ENCODE data around the gene NKX2-2.
"Not testable (repeated sequence)": the region's sequence is repeated elsewhere in the genome, so short reads cannot be mapped to it uniquely, and the experiment has no call there.

Gene NKX2-2

GRCh38 chr20:21508230-21509078, 5.4 kb downstream of the NKX2-2 start:
- DNase-seq: no peak

GRCh38 chr20:21507400-21508229, 6.2 kb downstream of the NKX2-2 start:
- no peak for DNase-seq

- DNase-seq: peak; percentile 75
Observed at GRCh38 chr20:21505810-21506530, 7.9 kb downstream of the NKX2-2 start.

- DNase-seq: peak; percentile 75
Observed at GRCh38 chr20:21505161-21505809, 8.6 kb downstream of the NKX2-2 start.

DNA sequence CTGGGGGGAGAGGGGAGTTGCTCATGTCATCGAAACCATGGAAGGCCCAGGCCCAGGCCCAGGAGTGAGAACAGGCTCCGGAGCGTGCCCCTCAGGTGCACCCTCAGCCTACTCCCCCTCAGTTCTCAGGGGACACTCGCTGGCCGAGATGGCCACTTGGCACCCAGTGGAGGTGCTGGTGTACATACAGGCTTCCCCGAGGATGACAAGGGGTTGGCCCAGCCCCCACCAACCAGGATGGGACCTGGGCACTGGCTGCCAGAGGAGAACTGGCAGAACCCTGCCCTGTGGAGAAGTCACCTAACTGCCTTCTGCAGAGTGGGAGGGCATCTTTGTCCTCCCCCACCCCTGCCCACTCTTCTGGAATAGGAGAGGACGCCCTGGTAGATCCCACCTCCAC, 9.5 kb downstream of the NKX2-2 start:
- no peak for DNase-seq

- no peak for DNase-seq
Observed at GRCh38 chr20:21503345-21503744, 10.5 kb downstream of the NKX2-2 start.

- no peak for DNase-seq
Observed at GRCh38 chr20:21501184-21501583, 12.7 kb downstream of the NKX2-2 start.

DNA sequence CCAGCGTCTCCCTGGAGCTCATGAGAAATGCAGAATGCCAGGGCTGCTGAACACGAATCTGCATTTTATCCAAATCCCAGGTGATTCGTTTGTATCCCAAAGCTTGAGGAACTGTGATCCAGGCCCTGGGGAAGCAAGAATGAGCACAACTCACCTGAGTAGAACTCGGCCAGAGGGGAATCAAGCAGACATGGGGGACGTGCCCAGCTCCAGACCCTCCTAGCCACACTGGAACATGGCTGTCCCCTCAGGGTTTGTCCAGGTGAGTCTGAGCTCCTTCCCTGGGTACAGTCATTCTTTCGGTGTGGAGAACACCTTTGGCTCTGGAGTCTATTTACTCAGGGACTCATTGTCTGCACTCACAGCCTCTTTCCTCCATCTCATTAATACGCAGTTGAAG, 13.3 kb downstream of the NKX2-2 start:
- no peak for DNase-seq

DNA sequence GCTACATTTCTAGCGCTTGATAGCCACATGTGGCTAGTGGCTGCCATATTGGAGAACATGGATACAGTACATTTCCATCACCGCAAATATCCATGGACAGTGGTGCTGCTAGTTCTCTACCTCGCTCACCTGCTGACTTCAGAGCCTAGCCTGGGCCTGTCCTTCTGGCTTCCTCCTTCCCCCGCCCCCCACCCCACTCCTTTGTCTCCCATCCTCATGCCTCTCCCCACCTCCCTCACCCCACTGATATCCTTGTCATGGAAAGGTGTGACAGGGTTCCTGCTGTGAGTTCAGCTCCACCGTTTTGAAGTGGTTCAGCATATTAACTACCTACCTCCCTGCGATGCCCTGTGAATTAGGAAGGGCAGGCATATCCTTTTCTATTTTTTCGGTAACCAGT, 14.2 kb downstream of the NKX2-2 start:
- DNase-seq: no peak

DNA sequence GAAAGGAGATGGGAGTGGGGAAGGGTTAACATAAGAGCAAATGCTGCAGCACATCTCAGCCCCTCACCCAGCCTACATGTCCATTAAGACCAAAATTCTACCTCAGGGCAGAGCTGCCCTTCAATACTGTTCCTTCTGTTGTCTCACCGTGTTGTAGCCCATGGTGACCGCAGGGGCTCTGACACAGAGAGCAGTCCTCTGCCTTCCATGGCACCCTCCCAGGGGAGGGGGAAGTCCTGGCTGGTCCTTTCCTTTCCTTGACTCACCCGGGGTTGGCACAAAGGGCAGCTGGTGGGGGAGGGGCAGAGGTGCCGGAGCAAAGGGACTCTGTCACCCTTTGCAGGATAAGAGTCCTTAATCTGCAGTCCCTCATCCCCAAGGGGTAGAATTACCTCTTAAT, 15.2 kb downstream of the NKX2-2 start:
- no peak for DNase-seq

DNA sequence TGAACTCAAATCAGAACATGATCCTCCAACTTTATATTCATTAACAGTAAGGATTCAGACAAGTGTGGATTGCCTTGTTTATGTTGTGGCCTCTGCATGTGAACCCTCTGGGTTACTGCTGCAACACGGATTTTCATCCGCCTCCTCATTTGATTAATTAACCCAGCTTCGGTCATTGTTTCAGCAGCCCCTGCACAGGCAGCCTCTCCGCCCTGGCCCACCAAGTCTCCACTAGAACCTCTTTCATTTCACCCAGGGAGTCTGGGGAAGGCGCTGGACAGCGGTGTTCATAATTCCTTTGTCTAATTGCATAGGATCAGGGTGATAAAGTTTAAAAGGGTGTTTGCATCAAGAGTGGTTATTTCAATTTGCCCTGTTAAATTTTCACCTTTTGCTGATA, 15.7 kb downstream of the NKX2-2 start:
- DNase-seq: no peak

GRCh38 chr20:21496452-21496851, 17.4 kb downstream of the NKX2-2 start:
- no peak for DNase-seq

GRCh38 chr20:21493049-21493448, 20.8 kb downstream of the NKX2-2 start:
- DNase-seq: no peak

GRCh38 chr20:21490105-21490504, 23.8 kb downstream of the NKX2-2 start:
- no peak for DNase-seq

DNA sequence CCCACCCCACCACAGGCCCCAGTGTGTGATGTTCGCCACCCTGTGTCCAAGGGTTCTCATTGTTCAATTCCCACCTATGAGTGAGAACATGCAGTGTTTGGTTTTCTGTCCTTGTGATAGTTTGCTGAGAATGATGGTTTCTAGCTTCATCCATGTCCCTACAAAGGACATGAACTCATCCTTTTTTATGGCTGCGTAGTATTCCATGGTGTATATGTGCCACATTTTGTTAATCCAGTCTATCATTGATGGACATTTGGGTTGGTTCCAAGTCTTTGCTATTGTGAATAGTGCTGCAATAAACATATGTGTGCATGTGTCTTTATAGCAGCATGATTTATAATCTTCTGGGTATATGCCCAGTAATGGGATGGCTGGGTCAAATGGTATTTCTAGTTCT, 33.7 kb downstream of the NKX2-2 start:
- not testable (repeated sequence) for DNase-seq

DNA sequence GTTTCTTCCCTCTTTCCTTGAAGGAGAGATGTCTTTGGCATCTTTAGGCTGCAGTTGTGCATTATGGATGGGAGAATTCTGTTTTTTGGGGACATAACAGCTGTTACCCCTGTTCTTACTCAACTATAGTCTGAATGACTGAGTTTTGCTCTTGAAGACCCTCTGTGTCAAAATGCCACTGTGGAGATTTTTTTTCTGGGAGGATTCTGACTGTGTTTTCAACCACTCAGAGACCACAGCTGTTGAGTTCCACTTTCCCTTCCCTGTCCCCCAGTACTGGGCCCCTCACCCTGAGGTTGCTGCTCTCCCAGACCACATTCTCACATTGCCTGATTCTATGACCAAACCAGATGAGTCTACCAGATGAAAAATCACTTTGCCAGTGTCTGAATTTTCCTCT, 48.1 kb downstream of the NKX2-2 start:
- DNase-seq: no peak

- no peak for DNase-seq
Observed at GRCh38 chr20:21464916-21465315, 48.9 kb downstream of the NKX2-2 start.

Data from NCI-H345 (cell line).